Stimulated activated effector memory CD8-positive, alpha-beta T cell treated with anti-CD3 and anti-CD28 coated beads, Interleukin-12 subunit alpha, Interleukin-12 subunit beta, amount 100 ng/mL, for 72 hours (primary cell): ENCODE measurements around the gene FGGY.
"Not testable (repeated sequence)": the region's sequence is repeated elsewhere in the genome, so short reads cannot be mapped to it uniquely, and the experiment has no call there.

Experiments used
- ATAC-seq: fragments of 150-1000 bp; cut with Tn5 transposase; 2 replicates; pipeline ENCODE4 v1.10.0; 2021
- DNase-seq, 2 donors: peaks; one replicate each; pipeline ENCODE4 v3.0.0; 2021 to 2022; ENCODE audit warnings: low spot score in 2 of 2
- H3K27ac Mint-ChIP-seq: one replicate; pipeline ENCODE4 v1.8.0; 2022; ENCODE audit warnings: mild to moderate bottlenecking, mixed read lengths
- H3K36me3 Mint-ChIP-seq: one replicate; pipeline ENCODE4 v1.8.0; 2022; ENCODE audit warnings: mild to moderate bottlenecking, mixed read lengths
- H3K4me1 Mint-ChIP-seq: one replicate; pipeline ENCODE4 v1.8.0; 2022; ENCODE audit warnings: mixed read lengths
- H3K4me3 Mint-ChIP-seq: one replicate; pipeline ENCODE4 v1.8.0; 2022; ENCODE audit warnings: mild to moderate bottlenecking, mixed read lengths
- H3K9me3 Mint-ChIP-seq: one replicate; pipeline ENCODE4 v1.8.0; 2022; ENCODE audit warnings: mixed read lengths

Gene FGGY

DNA sequence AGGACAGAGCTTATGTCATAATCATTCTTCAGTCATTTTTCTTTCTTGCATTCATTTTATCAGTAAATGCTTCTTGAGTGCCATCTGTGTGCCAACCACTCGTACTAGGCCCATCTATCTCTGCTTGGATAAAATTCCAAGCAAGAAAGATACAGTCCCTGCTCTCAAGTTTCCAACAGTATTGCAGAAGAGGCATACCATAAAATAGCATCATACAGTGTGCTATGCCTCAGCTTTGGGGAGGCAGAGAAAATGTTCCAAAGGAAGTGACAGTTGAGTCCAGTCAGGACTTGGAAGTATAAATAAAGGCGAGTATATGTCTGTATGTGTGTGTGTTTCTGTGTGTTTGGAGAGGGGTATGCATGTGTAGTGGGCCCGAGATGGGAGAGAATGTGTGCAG, 404.5 kb downstream of the FGGY start:
- Mint-ChIP-seq H3K27ac (no peak overlapping the region), H3K4me1 (peaks cover 14% of the 10 kb centered on the region), H3K36me3 (no peaks in the 10 kb centered on the region), H3K4me3 (no peak overlapping the region), H3K9me3 (no peaks in the 10 kb centered on the region)
- ATAC-seq (no peak), DNase-seq (no peak)

DNA sequence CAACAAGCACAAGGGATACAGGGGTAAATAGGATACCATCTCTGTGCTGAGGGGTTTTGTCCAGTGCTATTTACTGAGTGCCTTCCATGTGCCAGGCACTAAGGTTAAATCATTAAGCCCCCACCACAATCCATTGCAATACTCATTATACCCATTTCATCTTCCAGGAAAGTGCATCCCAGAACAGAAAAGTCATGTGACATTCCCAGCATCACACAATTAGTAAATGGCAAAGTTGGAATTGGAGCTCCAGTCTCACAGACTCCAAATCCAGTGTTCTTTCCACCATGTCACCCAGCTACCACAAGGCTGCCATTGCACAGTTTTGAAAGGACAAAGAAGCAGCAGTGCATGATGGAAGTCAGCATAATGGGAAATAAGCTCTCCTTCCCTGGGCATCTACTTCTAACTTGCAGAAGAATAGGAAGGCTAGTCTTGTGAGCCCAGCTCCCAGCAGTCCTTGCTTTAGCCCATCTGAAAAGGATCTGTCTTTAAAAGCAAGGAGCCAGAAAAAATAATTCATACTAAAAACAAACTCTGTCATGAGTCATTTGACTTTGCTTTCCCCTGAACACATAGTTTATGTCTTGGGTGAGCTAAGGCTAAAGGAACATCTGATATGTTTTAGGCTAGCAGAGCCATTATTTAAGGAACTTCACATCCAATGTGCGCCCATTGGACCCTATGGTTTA, 406.5 kb downstream of the FGGY start:
- Mint-ChIP-seq H3K4me1 (no peaks in the 10 kb centered on the region), H3K27ac (no peak overlapping the region), H3K4me3 (no peak overlapping the region), H3K9me3 (no peaks in the 10 kb centered on the region), H3K36me3 (no peaks in the 10 kb centered on the region)
- no peak for DNase-seq
- no peak for ATAC-seq

DNA sequence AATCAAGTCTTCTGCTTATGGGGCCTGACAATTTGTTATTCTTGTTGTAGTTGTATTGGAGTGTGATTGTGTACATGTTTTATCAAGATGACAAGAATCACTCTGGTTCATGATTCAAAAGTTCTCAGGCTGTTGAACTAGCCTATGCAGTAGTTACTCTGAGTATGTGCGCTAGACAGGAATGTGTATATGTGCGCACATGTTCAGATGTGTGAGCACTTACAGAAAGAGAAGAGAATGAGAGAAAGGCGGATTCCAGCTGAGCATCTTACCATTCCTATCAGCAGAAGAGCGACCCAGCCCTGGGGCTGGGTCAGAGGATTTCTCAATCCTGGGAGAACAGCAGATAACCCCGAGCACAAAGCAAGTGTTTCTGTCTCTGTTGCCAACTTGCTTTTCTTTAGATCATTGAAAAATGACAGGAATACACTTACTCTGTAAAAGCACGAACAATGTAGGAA, 407.1 kb downstream of the FGGY start:
- DNase-seq (no peak), ATAC-seq (no peak)
- Mint-ChIP-seq H3K4me1 (no peaks in the 10 kb centered on the region), H3K4me3 (no peak overlapping the region), H3K27ac (no peak overlapping the region), H3K9me3 (no peaks in the 10 kb centered on the region), H3K36me3 (no peaks in the 10 kb centered on the region)

DNA sequence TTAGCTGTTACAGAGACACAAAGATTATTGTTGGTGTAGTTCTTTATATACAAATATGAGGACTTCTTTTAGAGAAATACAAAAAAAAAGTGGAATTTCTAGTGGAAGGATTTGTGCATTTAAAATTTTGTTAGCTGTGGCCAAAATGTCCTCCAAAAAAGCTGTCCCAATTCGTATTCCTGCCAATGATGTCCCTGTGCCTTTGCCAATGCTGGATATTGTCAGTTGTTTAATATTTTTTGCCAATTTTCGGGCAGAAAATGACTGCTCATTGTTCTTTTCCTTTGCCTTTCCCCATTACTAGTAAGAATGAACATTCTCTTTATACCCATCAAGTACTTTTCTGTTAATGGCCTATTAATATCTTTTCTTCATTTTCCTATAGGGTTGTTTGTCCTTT, 407.8 kb downstream of the FGGY start:
- no peaks in the 10 kb centered on the region for H3K4me1 Mint-ChIP-seq
- H3K4me3 Mint-ChIP-seq = no peak overlapping the region
- no peaks in the 10 kb centered on the region for H3K9me3 Mint-ChIP-seq
- no peak overlapping the region for H3K27ac Mint-ChIP-seq
- ATAC-seq (no peak), DNase-seq (no peak)
- H3K36me3 Mint-ChIP-seq = no peaks in the 10 kb centered on the region

DNA sequence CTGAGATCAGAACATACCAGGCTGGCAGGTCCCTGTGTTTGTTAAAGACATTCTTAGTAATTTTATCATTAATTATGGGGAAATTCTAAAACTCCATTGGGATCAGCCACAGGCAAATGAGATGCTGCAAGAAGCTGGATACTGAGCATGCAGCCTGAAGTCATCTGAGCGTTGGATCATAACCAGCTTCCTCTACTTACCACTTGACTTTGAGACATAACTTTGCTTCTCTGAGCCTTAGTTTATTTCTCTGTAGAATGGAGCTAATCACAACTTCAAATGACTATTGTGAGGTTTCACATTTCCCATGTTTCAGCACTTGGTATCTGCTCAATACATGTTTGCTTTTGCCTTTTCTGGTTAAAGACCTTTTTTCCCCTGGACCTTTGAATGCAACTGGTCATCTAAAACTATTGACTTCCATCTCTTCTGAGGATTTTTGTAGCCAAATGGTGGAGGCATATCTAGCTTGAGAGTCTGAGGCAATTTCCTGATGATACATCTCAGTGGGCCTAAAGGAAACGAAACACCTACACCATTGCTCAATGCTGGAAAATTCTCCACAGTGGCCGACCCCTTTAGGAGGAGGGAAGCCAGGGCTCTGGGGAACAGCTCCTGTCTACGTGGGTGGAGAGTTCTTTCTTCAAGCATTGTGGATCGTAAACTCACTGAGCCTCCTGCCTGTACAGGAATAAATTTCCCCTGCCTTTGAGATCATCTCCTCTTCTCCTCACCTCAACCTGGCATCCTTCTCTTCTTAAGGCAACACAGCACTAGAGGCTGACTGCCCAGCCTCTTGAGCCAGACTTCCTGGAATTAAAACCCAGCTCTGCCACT, 408.8 kb downstream of the FGGY start:
- ATAC-seq (no peak), DNase-seq (no peak)
- Mint-ChIP-seq H3K9me3 (no peaks in the 10 kb centered on the region), H3K36me3 (no peaks in the 10 kb centered on the region), H3K4me3 (no peak overlapping the region), H3K27ac (peak overlapping the region; percentile 10), H3K4me1 (no peaks in the 10 kb centered on the region)

DNA sequence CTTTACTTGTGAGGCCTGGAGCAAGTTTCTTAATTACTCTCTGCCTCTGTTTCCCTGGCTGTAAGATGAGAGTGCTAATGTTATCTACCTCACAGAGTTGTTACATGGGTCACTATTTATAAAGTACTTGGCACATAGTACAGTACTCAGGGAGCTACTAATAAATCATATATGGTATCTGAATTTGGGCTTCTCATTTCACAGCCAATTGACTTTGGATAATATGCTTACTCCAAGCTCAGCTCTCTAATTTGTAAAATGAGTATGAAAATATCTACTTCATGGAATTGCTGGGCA, 409.4 kb downstream of the FGGY start:
- Mint-ChIP-seq H3K9me3 (no peaks in the 10 kb centered on the region), H3K4me1 (no peaks in the 10 kb centered on the region), H3K36me3 (no peaks in the 10 kb centered on the region), H3K27ac (peak overlapping the region; percentile 10), H3K4me3 (no peak overlapping the region)
- DNase-seq (no peak), ATAC-seq (no peak)

DNA sequence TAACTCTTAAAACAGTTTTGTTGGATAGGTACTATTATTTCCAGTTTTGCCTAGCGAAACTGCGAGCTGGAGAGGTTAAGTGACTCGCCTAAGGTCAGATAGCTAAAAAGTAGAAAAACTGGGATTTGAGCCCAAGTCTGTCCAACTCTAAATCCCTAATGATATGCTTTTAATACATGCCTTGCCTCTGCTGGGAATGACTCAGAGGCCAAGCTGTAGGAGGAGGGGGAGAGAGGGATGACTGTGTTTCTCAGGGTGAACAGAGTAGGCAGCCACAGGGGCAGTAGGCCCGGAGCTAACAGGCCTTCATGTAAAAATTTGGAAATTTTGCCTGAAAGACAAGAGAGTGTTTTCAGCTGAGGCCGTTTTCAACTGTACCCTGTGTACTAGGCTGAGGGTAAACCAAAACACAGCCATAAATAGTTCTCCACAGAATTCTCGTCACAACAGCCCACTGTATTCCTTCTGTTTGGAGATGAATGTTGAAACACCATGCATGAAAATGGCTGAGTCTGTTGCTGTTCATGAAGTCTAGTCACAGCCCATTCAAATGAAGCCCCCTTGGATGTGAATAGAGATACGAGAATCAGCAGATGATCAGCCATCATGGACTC, 410.4 kb downstream of the FGGY start:
- no peaks in the 10 kb centered on the region for H3K9me3 Mint-ChIP-seq
- no peak overlapping the region for H3K27ac Mint-ChIP-seq
- H3K36me3 Mint-ChIP-seq = no peaks in the 10 kb centered on the region
- H3K4me1 Mint-ChIP-seq = no peaks in the 10 kb centered on the region
- DNase-seq (no peak), ATAC-seq (no peak)
- H3K4me3 Mint-ChIP-seq = no peak overlapping the region

DNA sequence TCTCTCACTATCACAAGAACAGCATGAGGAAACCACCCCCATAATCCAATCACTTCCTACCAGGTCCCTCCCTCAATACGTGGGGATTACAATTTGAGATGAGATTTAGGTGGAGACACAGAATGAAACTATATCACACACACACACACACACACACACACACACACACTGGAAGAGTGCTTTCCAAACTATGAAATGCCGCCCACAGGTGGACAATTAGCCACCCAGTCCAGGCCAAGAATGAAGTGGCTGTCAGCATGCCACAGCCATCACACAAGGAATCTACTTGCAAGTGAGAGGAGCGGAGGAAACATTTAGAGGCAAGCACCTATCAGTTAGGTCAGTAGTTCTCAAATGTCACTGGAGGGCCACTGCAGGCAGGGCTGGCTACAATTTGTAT, 412.4 kb downstream of the FGGY start:
- Mint-ChIP-seq H3K36me3 (no peaks in the 10 kb centered on the region), H3K4me3 (no peak overlapping the region), H3K4me1 (no peaks in the 10 kb centered on the region), H3K27ac (no peak overlapping the region), H3K9me3 (no peaks in the 10 kb centered on the region)
- DNase-seq = no peak
- no peak for ATAC-seq

DNA sequence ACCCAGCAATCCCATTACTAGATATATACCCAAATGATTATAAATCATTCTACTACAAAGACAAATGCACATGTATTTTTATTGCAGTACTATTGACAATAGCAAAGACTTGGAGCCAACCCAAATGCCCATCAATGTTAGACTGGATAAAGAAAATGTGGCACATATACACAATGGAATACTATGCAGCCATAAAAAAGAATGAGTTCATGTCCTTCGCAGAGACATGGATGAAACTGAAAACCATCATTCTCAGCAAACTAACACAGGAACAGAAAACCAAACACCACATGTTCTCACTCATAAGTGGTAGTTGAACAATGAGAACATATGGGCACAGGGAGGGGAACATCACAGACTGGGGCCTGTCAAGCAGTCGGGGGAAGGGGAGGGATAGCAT, 414.0 kb downstream of the FGGY start:
- H3K4me1 Mint-ChIP-seq, H3K36me3 Mint-ChIP-seq, ATAC-seq, H3K9me3 Mint-ChIP-seq, H3K27ac Mint-ChIP-seq, H3K4me3 Mint-ChIP-seq, DNase-seq: not testable (repeated sequence)

DNA sequence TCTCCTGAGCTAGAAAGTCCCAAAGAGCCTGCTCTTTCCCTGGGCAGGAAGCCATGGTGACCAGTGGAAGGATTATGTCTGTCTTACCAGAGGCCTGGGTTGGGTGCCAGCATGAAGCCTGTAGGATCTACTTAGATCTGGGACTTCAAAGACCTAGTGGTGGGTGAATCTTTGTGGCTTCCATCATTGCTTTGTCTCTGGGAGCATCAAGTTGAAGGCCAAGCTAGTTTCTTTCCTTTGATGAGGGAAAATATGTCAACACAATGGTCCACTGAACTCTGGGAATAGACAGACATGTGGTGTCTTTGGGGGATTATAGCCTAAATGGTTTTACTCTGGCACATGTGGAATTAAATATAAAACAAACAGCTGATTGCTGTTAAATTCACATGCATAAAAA, 417.3 kb downstream of the FGGY start:
- DNase-seq (no peak), ATAC-seq (no peak)
- no peaks in the 10 kb centered on the region for H3K4me1 Mint-ChIP-seq
- H3K4me3 Mint-ChIP-seq = no peak overlapping the region
- H3K27ac Mint-ChIP-seq = no peak overlapping the region
- H3K36me3 Mint-ChIP-seq = no peaks in the 10 kb centered on the region
- no peaks in the 10 kb centered on the region for H3K9me3 Mint-ChIP-seq

DNA sequence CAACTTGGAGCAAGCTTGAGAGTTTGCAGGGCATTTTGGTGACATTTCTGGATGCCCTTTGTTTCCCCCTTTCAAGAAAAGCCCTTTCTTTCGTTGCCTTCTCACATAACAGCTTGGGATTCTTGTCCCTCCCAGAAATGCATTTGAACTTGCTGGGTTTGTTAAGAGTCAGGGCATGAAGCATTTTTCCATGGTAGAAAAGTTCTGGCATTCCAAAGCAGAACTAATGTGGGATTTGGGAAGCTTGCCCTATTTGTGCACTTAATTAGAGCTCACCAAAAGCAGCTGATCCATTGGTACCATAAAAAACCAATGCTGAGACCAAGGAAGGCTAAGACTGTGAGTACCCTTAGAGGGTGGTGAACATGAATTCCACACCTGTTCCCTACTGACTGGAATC, 418.1 kb downstream of the FGGY start:
- no peak overlapping the region for H3K4me3 Mint-ChIP-seq
- H3K4me1 Mint-ChIP-seq = no peaks in the 10 kb centered on the region
- H3K36me3 Mint-ChIP-seq = no peaks in the 10 kb centered on the region
- H3K9me3 Mint-ChIP-seq = no peaks in the 10 kb centered on the region
- no peak overlapping the region for H3K27ac Mint-ChIP-seq
- no peak for ATAC-seq
- no peak for DNase-seq

DNA sequence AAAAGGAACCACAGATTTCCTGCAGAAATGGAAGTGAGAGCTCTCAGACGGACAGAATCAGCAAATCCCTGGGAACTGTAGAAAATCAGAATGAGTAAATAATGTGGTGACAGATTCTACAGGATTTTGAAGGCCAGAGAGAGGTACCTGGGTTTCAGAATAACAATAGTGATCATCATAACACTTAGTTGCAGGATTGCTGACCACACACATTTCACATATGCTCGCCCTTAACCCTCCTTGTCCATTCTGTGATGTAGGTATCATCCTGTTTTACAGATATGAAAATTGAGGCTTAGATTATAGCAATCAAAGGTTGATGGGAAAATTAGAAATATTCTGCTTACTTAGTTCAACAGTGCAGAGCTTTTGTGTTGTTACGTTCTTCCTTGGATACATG, 419.9 kb downstream of the FGGY start:
- no peak for DNase-seq
- Mint-ChIP-seq H3K4me3 (no peak overlapping the region), H3K36me3 (no peaks in the 10 kb centered on the region)

DNA sequence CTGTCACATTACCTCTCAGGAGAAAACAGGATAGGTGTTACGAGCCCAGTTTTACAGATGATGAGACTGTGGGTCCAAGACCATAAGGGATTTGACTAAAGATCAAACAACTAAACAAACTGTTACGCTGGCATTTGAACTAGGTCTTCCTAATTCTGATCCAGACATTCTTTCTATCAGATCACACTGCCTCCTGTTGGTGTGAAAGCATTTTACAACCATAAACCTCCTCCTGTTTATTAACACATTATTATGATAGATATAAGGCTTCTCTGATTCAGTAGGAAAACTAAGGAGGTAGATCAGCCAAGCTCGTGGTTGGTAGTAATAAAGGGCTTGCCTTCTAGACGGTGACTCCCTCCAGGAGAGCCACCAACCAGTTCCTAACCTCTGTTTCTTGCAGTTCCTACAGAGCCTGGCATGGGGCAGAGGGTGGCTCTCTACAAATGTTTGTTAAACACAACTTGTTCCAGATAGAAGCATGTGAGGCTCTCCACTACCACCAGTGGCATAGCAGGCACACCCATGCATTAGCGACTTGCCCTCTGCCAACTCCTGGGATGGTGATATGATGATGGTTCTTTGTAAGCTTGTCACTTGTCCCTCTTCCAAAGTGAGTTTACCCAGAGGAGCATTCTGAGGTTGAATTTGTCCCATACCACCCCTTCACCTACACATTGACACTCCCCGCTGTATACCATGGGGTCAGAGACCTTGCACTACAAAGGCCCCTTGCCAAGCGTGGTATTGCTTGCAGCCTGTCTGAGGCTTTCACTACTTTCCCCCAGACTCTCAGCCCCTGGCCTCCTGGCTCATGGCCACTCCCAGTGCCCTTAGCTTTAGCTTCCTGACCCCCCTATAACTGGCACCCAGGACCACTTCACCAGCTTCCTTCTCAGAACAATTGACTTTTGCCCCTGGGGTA, 421.4 kb downstream of the FGGY start:
- ATAC-seq = no peak
- Mint-ChIP-seq H3K9me3 (no peaks in the 10 kb centered on the region), H3K27ac (no peak overlapping the region), H3K36me3 (no peaks in the 10 kb centered on the region), H3K4me1 (no peaks in the 10 kb centered on the region), H3K4me3 (no peak overlapping the region)
- no peak for DNase-seq

More for the DNA sequence above, 419.9 kb downstream of the FGGY start:
- Mint-ChIP-seq H3K4me1 (no peaks in the 10 kb centered on the region), H3K9me3 (no peaks in the 10 kb centered on the region), H3K27ac (no peak overlapping the region)
- no peak for ATAC-seq

DNA sequence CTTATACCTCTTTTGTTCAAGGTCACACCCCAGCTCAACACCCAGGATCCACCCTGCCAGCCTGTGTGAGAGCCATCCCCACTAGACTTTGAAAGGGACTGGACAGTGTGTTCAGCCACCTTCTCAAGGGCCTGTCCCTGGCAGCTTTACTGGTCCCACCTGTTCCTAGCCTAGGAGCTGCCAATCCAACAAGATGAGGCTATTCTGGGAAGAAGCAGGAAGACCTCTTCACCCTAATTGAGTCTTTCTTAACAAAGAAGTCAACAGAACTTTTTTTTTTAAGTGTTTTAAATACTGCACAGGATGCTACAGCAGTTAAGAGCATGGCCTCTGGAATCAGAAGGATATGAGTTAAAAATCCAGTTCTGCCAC, 422.1 kb downstream of the FGGY start:
- Mint-ChIP-seq H3K36me3 (no peaks in the 10 kb centered on the region), H3K9me3 (no peaks in the 10 kb centered on the region), H3K27ac (no peak overlapping the region), H3K4me3 (no peak overlapping the region), H3K4me1 (no peaks in the 10 kb centered on the region)
- ATAC-seq (no peak), DNase-seq (no peak)

DNA sequence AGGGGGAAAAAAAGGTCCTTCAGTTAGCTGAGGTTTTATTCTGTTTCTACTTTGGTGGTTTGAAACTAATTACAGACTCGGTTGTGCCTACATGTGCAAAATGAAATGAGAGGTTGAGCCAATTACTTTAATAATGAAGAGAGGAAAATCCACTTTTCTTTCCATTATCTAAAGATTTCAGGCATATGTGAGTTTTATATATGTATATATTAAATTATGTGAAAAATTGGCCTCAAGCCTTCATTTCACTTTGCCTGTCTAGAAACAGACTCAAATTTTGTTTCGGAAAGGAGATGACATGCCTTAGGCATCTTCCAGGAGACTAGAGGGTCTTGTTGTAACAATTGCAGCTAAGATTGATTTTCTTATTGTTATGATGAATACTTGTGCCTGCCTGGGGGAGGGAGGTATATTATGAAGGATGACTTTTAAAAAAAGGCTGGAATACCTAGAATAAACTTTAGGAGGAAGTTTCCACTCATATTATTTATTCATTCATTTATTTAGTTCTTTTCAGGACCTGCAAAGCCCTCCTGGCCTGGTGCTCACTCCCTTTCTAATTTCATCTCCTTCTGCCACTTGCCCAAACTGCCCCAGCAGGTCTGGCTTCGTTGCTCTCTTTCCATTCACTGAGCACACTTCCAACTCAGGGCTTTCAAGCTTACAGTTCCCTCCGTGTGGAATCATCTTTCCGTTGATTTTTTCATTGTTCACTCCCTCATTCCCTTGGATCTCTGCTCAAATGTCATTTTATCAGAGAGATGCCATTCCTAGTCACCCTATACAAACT, 423.6 kb downstream of the FGGY start:
- Mint-ChIP-seq H3K36me3 (no peaks in the 10 kb centered on the region), H3K9me3 (no peaks in the 10 kb centered on the region), H3K4me1 (no peaks in the 10 kb centered on the region), H3K4me3 (no peak overlapping the region), H3K27ac (no peak overlapping the region)
- DNase-seq (no peak), ATAC-seq (no peak)
